HT1080 (cell line): ENCODE measurements around the gene SIAH1. TPM values are rescaled to one million over a fixed set of nuclear protein-coding genes. Genes with fewer than 3 reads are reported as not detected.
"Not testable (repeated sequence)": the region's sequence is repeated elsewhere in the genome, so short reads cannot be mapped to it uniquely, and the experiment has no call there.

ENCODE experiments used
- DNase-seq: peaks from one replicate; pipeline ENCODE4 v3.0.0-alpha.2; 2015; ENCODE audit warnings: low read depth
- total RNA-seq: library from RNA; depleted of rRNA; stranded (reverse); fragments of >200 nt; shearing (Covaris generic); gene quantifications from 2 replicates; pipeline ENCODE4 v1.2.3, GENCODE V29; 2014

Gene SIAH1
- total RNA-seq, 1 experiment from 2014 or later, result 16.3 TPM

- no peak for DNase-seq
Observed at GRCh38 chr16:48393485-48394354, 8.5 kb upstream of the SIAH1 start.

DNA sequence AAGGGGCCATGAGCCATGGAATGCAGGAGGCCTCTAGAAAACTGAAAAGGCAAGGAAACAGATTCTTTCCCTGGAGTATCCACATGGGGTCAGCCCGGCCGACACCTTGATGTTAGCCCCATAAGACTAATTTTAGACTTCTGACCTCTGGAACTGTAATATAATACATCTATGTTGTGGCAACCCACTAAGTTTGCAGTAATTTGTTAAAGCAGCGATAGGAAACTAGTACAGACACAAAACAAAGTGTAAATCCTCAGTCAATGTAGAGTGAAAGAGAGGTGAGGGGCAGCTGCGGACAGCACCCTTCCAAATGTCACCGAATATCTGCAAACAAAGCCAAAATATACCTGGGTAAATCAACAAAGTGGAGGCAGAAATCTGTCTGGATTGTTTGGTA is 7.2 kb upstream of the SIAH1 start:
- no peak for DNase-seq

GRCh38 chr16:48386559-48387312 is 1.5 kb upstream of the SIAH1 start:
- DNase-seq, result no peak

- no peak for DNase-seq
Observed at GRCh38 chr16:48384520-48385252, 527 bp downstream of the SIAH1 start.

DNA sequence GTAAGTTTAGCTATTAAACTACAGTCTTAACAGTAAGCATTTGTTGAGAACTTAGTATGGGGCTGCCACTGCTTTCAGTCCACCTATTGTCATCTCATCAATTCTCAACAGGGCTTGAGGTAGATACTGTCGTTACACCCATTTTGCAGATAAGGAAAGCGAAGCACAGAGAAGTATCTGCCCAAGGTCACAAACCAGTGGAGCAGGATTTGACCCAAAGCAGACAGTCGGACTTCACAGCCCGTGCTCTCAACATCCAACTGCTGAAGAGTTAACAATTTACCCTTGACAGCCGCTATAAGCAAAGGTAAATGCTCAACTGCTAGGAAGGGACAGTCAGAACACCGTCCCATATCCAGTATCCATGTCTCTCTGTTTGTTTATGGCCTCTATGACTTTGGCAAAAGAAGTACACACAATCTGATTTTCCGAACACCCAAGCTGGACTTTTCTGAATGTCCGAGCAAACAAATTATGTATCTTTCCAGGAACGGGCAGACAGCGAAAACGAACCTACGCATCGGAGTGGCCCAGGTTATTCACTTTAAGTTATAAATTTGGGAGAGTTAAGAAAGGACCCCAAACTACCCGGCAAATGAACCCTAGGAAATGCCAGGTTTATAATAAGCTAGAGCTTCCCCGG is 1.2 kb downstream of the SIAH1 start:
- peak; percentile 10 for DNase-seq

DNA sequence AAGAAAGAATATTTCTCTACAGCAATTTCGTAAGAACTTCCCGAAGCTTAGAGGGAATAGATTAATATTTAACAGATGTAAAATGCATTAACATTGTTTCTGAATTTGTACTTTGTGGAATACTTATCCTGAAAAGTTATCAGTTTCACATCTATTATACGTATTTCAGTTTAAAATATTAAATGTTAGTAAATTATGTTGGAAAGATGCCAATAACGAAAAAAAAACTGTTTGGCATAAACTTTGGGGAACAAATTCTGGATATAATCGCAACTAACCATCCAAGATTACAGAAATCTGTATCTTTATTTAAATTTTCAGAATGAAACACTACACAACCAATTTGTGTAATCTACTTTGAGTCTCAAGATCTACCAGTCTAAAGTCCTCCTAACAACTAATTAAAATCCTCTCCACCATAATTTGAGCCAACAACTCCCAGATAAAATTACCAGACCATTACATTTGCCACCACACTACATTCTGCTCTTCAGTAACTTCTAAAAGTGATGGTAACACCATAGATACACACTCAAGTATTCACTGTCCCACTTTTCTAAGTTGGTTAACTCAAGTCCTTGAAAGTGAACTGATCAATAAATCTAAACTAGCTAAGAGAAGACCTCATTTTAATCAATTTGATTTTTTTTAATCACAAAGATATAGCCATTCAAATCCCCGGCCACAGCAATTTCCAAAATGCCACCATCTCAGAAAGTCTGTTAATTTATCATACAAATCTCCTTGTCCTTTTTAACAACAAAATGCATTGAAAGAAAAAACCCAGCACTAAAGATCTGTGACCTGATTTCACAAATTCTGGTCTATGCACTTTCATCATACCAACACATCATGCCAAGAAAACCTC is 2.0 kb downstream of the SIAH1 start:
- no peak for DNase-seq

GRCh38 chr16:48382131-48382530 is 3.1 kb downstream of the SIAH1 start:
- DNase-seq, result no peak

DNA sequence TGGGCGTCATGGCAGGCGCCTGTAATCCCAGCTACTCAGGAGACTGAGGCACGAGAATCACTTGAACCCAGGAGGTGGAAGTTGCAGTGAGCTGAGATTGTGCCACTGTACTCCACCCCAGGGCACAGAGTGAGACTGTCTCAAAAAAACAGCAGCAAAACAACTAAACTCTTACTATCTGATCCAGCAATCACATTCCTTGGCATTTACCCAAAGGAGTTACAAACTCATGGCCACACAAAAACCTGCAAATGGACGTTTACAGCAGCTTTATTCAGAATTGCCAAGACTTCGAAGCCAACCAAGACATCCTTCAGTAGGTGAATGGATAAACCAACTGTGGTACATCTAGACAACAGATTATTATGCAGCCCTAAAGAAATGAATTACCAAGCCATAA is 4.0 kb downstream of the SIAH1 start:
- no peak for DNase-seq

DNA sequence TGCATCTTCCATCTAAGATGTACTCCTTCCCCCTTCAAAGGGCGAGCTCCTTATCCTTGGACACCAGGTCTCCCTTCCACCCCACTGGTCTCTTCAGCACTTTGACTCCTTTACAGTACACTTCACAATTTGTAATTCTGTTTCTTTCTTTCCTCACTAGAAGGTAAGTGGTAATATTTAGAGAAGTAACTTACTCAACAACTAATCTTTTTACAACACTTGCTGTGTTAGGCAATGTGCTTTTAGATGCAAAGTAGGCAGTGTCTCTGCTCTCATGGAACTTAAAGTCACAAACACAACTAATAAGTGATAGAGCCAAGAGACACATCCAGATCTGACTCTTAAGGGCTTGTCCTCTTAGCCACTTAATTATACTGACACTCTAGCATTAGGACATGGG is 6.4 kb downstream of the SIAH1 start:
- DNase-seq, result no peak

DNA sequence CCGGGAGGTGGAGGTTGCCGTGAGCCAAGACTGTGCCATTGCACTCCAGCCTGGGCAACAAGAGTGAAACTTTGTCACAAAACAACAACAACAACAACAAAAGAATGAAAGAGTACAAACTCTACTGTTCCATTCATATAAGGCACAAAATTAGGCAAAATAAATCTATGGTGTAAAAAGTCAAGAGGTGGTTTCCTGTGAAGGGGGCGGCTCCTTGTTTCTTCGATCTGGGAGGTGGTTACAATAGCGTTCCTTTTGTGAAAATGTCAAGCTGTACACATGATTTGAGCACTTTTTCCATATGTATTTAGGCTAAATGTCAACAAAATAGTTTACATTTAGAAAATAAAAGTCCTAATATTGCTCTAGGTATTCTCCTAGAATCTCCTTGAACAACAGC is 6.9 kb downstream of the SIAH1 start:
- DNase-seq, result no peak

GRCh38 chr16:48377301-48377700 is 7.9 kb downstream of the SIAH1 start:
- not testable (repeated sequence) for DNase-seq

- no peak for DNase-seq
Observed at GRCh38 chr16:48374255-48374654, 11.0 kb downstream of the SIAH1 start.

DNA sequence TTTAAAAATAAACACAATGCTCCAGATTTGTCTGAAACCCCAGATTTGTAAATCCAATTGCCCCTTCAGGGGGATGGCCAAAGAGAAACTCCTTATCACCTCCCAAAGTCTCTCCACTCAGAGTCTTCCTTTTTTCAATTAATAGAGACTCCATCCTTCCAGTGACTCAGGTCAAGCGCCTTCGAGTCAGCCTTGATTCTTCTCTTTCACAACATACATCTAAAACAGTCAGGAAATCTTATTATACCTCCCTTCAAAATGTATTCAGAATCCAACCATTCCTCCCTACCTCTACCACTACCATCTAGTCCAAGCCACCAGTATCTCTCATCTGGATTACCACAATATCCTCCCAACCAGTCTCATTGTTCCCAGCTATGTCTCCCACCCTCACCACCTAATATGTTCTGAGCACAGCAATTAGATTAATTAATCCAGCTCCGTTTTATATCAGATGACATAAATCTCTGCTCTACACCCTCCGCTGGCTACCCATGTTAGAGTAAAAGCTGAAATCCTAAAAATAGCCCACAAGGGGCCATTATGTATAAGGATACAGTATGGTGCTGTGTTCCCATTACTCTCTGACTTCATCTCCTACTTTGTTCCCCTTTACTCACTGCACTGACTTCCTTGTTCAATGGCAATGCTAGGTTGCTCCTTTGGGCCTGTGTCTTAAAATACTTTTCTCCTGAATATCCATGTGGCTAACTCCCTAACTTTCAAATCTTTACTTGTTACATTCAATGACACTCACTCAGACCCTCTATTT is 11.8 kb downstream of the SIAH1 start:
- no peak for DNase-seq

DNA sequence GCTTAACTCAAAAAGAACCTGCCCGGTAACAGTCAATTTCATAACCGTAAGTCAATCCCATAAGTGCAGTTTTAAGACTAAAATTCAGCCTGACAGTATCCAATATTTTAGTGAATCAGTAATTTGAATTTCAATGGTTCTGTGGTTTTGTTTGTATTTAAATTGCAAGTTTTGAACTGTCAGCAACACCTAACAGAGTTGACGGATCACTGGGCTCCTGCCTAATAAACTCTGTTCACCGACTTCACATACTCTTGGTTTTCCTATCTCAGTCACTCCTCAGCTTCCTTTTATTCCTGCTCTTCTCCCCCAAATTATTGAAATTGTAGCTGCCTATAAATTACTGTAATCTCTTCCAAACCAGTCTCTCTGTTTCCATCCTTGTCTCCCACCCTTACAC is 12.5 kb downstream of the SIAH1 start:
- DNase-seq, result no peak

- no peak for DNase-seq
Observed at GRCh38 chr16:48371393-48371780, 13.8 kb downstream of the SIAH1 start.

GRCh38 chr16:48370668-48371392 is 14.4 kb downstream of the SIAH1 start:
- DNase-seq, result not testable (repeated sequence)

DNA sequence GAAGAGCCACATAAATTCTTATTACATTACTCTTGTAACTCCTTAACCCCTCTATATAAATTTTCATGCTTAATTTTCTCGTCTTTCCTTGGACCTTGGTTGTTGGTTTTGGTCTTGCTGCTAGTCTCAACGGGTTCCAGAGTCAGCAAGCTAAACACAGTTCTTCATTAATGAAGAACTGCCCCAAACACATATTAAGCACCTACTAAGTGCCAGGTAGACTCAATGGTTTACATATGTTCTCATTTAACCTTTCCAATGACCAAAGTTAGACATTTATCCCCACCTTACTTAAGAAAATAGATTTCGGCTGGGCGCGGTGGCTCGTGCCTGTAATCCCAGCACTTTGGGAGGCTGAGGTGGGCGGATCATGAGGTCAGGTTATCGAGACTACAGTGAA is 15.0 kb downstream of the SIAH1 start:
- no peak for DNase-seq

DNA sequence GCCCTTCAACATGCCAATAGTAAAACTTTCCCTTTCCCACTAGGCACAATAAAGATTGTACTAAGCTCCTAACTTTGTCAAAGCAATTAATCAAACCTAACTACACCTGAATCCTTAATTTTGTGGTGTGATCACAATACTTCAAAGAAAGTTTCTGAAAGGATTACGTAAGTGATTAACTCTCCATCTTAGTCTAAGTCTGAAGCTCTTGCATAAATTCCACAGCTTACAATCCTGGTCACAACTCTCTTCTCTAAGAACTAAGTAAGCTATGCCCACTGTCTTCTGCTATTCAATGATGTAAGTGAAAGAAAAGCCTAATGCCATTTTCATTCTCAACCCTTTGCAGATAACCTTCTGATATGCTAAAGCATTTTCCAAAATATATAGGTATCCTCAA is 15.4 kb downstream of the SIAH1 start:
- no peak for DNase-seq

DNA sequence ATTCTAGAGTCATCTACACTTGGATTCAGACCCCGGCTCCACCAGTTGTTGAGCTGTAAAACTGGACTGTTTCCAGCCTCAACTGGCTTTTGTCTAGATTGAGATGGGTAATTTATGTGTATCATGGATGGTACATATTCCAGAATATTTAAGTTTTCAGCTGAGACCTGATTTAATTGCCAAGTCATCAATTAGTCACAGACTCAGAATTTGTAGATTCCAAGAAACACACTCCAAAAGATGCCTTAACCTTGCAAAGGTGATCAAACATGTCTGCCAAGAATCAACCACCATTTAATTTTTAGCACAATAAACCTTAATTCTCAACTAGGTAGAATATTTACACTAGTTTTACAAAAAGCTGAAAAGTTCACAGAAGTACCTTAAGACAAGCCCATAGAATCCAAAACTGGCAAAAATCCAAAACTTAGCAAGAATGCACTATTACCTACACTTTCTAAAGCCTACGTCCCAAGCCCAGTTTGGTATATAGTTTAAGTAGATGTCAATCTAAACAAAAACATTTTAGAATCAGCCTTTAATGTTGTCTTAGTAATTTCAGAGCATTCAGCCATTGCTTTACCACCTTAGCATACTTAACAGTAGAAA is 17.7 kb downstream of the SIAH1 start:
- no peak for DNase-seq
